Mesenchymal stem cell (in vitro differentiated cells and primary cell): ENCODE measurements around the gene SLC25A20. TPM values are rescaled to one million over a fixed set of nuclear protein-coding genes. Genes with fewer than 3 reads are reported as not detected.

Experiments
- DNase-seq: peaks from one replicate; pipeline ENCODE4 v3.0.0-alpha.2; 2013
- H2AFZ ChIP-seq: one replicate; pipeline ENCODE4 v1.6.1; 2013; ENCODE audit warnings: low read depth, mild to moderate bottlenecking, control low read depth, inconsistent platforms, low read length, moderate library complexity
- H2AK5ac ChIP-seq: 2 replicates; pipeline ENCODE4 v1.6.1; 2013; ENCODE audit warnings: low read length, moderate library complexity, mild to moderate bottlenecking, inconsistent platforms; ENCODE audit not compliant: severe bottlenecking
- H2BK120ac ChIP-seq: one replicate; pipeline ENCODE4 v1.6.1; 2013; ENCODE audit warnings: low read depth, mild to moderate bottlenecking, inconsistent platforms, low read length, moderate library complexity
- H2BK12ac ChIP-seq, 2 experiments: one replicate each; pipeline ENCODE4 v1.6.1; 2013; ENCODE audit warnings: inconsistent platforms in 2 of 2, low read length in 2 of 2, mild to moderate bottlenecking in 2 of 2, moderate library complexity in 2 of 2, control low read depth in 1 of 2
- H2BK15ac ChIP-seq: one replicate; pipeline ENCODE4 v1.6.1; 2013; ENCODE audit warnings: mild to moderate bottlenecking, low read depth, inconsistent platforms; ENCODE audit not compliant: poor library complexity, severe bottlenecking
- H2BK5ac ChIP-seq: 2 replicates; pipeline ENCODE4 v1.6.1; 2013; ENCODE audit warnings: low read depth, mild to moderate bottlenecking, low read length, control low read depth, inconsistent platforms; ENCODE audit not compliant: poor library complexity, severe bottlenecking
- H3K14ac ChIP-seq, 2 experiments: one replicate each; pipeline ENCODE4 v1.6.1; 2013; ENCODE audit warnings: inconsistent platforms in 2 of 2, low read length in 2 of 2, control low read depth in 1 of 2, mild to moderate bottlenecking in 1 of 2, moderate library complexity in 1 of 2
- H3K18ac ChIP-seq, 2 experiments: one replicate each; pipeline ENCODE4 v1.6.1; 2013; ENCODE audit warnings: inconsistent platforms in 2 of 2, low read length in 2 of 2, control low read depth in 1 of 2, low read depth in 1 of 2, mild to moderate bottlenecking in 1 of 2
- H3K23ac ChIP-seq, 2 experiments: one replicate each; pipeline ENCODE4 v1.6.1; 2013; ENCODE audit warnings: inconsistent platforms in 2 of 2, low read length in 2 of 2, mild to moderate bottlenecking in 2 of 2, moderate library complexity in 2 of 2, control low read depth in 1 of 2
- H3K27ac ChIP-seq: 2 replicates; pipeline ENCODE4 v1.5.1; 2013; ENCODE audit warnings: mild to moderate bottlenecking, moderate library complexity, low read length, control low read depth, inconsistent platforms; ENCODE audit not compliant: poor library complexity, severe bottlenecking
- H3K27me3 ChIP-seq, 2 experiments: 2 replicates each; pipeline versions ENCODE4 v1.6.1 to v1.7.0; 2013; ENCODE audit warnings: low read length in 2 of 2, mild to moderate bottlenecking in 2 of 2, moderate library complexity in 2 of 2, control low read depth in 1 of 2, inconsistent platforms in 1 of 2; ENCODE audit not compliant: control insufficient read depth in 1 of 2, insufficient read depth in 1 of 2
- H3K36me3 ChIP-seq, 2 experiments: 2 replicates each; pipeline versions ENCODE4 v1.6.1 to v1.7.0; 2013; ENCODE audit warnings: low read length in 2 of 2, control low read depth in 1 of 2, inconsistent platforms in 1 of 2, low read depth in 1 of 2, mild to moderate bottlenecking in 1 of 2; ENCODE audit not compliant: insufficient read depth in 2 of 2, control insufficient read depth in 1 of 2
- H3K4ac ChIP-seq, 2 experiments: one replicate each; pipeline ENCODE4 v1.6.1; 2013; ENCODE audit warnings: inconsistent platforms in 2 of 2, low read length in 2 of 2, mild to moderate bottlenecking in 2 of 2, moderate library complexity in 2 of 2, control low read depth in 1 of 2, low read depth in 1 of 2
- H3K4me1 ChIP-seq: 2 replicates; pipeline ENCODE4 v1.6.1; 2013; ENCODE audit warnings: low read depth, low read length, control low read depth; ENCODE audit not compliant: control insufficient read depth, insufficient read depth
- H3K4me2 ChIP-seq: 2 replicates; pipeline ENCODE4 v1.6.1; 2013; ENCODE audit warnings: low read length, mild to moderate bottlenecking, inconsistent platforms; ENCODE audit not compliant: poor library complexity, severe bottlenecking
- H3K4me3 ChIP-seq, 2 experiments: 2 replicates each; pipeline versions ENCODE4 v1.5.1 to v1.7.0; 2013; ENCODE audit warnings: low read length in 2 of 2, mild to moderate bottlenecking in 2 of 2, control low read depth in 1 of 2, low read depth in 1 of 2; ENCODE audit not compliant: insufficient read depth in 1 of 2
- H3K79me1 ChIP-seq: replicated peaks from 2 replicates; pipeline ENCODE4 v1.6.1; 2013; ENCODE audit warnings: mild to moderate bottlenecking, control low read depth, low read length, inconsistent platforms; ENCODE audit not compliant: poor library complexity, severe bottlenecking
- H3K9ac ChIP-seq: 2 replicates; pipeline ENCODE4 v1.7.0; 2013; ENCODE audit warnings: mild to moderate bottlenecking, low read length, moderate library complexity
- H3K9me3 ChIP-seq: 2 replicates; pipeline ENCODE4 v1.7.0; 2013; ENCODE audit warnings: mild to moderate bottlenecking, low read length; ENCODE audit not compliant: control insufficient read depth
- H4K8ac ChIP-seq: one replicate; pipeline ENCODE4 v1.6.1; 2013; ENCODE audit warnings: inconsistent platforms, mild to moderate bottlenecking, low read length, moderate library complexity
- H4K91ac ChIP-seq: one replicate; pipeline ENCODE4 v1.6.1; 2013; ENCODE audit warnings: mild to moderate bottlenecking, low read length, inconsistent platforms
- WGBS: methylation state at CpG from one replicate; pipeline ENCODE4 v1.1.7; 2013; ENCODE audit warnings: mixed read lengths; 5-methylcytosine and 5-hydroxymethylcytosine counted together
- polyA plus RNA-seq, 2 experiments: library from polyadenylated mRNA; stranded (reverse); fragments of 200-250 nt; gene quantifications; one replicate each; pipeline ENCODE4 v1.2.3, GENCODE V29; 2013

SLC25A20 gene
- 11.0 TPM for polyA plus RNA-seq (2013, experiment 1 of 2)
- polyA plus RNA-seq (2013, experiment 2 of 2) = 11.6 TPM

GRCh38 chr3:48898383-48899234, at the start of gene SLC25A20:
TSS of gene SLC25A20 (minus strand) at chr3:48898882. CDS start at chr3:48898794, 88 bp downstream.
- Histone ChIP-seq H2BK5ac (no peak within 1 kb of the TSS), H2BK15ac (peak within 1 kb of the TSS; percentile 74), H4K91ac (peak within 1 kb of the TSS; percentile 91), H2BK12ac (peak within 1 kb of the TSS in 1 of 2 experiments; percentile 73), H3K9me3 (no peaks in the 10 kb centered on the region), H3K9ac (peak within 1 kb of the TSS; percentile 87), H3K23ac (peak within 1 kb of the TSS in 1 of 2 experiments; percentile 77), H3K4ac (peak within 1 kb of the TSS in 1 of 2 experiments; percentile 73), H3K4me2 (peak within 1 kb of the TSS; percentile 69), H3K14ac (peak within 1 kb of the TSS in 1 of 2 experiments; percentile 87), H2AK5ac (no peak within 1 kb of the TSS), H2AFZ (peak within 1 kb of the TSS; percentile 95), H3K18ac (peak within 1 kb of the TSS; percentile 56 to 96), H3K36me3 (no peaks in the 10 kb centered on the region), H3K79me1 (peaks cover 6% of the 10 kb centered on the region), H3K27ac (peak within 1 kb of the TSS; percentile 7), H4K8ac (peak within 1 kb of the TSS; percentile 75), H3K4me1 (peaks cover 3% of the 10 kb centered on the region), H3K4me3 (peak within 1 kb of the TSS; percentile 88 to 94), H2BK120ac (no peak within 1 kb of the TSS), H3K27me3 (no peaks in the 10 kb centered on the region)
- DNase-seq = peak; percentile 82
- WGBS = 2% methylated on average over 54 of the region's 54 CpGs

- Histone ChIP-seq H2AK5ac (no peak overlapping the region), H3K36me3 (peaks cover 0 to 8% of the 10 kb centered on the region in 2 experiments), H3K9me3 (no peaks in the 10 kb centered on the region), H3K4me3 (no peak overlapping the region), H3K4ac (no peak overlapping the region), H3K18ac (no peak overlapping the region), H2BK12ac (no peak overlapping the region), H4K91ac (no peak overlapping the region), H3K9ac (no peak overlapping the region), H3K27me3 (no peaks in the 10 kb centered on the region), H2BK120ac (no peak overlapping the region), H3K27ac (no peak overlapping the region), H2BK15ac (no peak overlapping the region), H3K4me2 (no peak overlapping the region), H2AFZ (no peak overlapping the region), H4K8ac (no peak overlapping the region), H3K14ac (no peak overlapping the region), H2BK5ac (no peak overlapping the region), H3K4me1 (peaks cover 3% of the 10 kb centered on the region), H3K79me1 (peaks cover 27% of the 10 kb centered on the region), H3K23ac (no peak overlapping the region)
- DNase-seq = no peak
- WGBS = 90% methylated on average over 2 of the region's 4 CpGs
These were observed 47.3 kb upstream of the SLC25A20 start for GRCh38 chr3:48945891-48946549.

- no peak overlapping the region for H3K23ac ChIP-seq
- no peak overlapping the region for H2BK5ac ChIP-seq
- H3K9me3 ChIP-seq = no peaks in the 10 kb centered on the region
- H3K36me3 ChIP-seq = peaks cover 0 to 8% of the 10 kb centered on the region in 2 experiments
- H2AK5ac ChIP-seq = no peak overlapping the region
- 91% methylated on average over 2 of the region's 2 CpGs for WGBS
- no peak overlapping the region for H3K4ac ChIP-seq
- H3K4me3 ChIP-seq = no peak overlapping the region
- no peak overlapping the region for H3K27ac ChIP-seq
- no peak overlapping the region for H3K18ac ChIP-seq
- no peak overlapping the region for H4K91ac ChIP-seq
- H3K79me1 ChIP-seq = peaks cover 27% of the 10 kb centered on the region
- H2AFZ ChIP-seq = no peak overlapping the region
- H2BK120ac ChIP-seq = no peak overlapping the region
- H3K27me3 ChIP-seq = no peaks in the 10 kb centered on the region
- H3K4me2 ChIP-seq = no peak overlapping the region
- no peak overlapping the region for H3K9ac ChIP-seq
- H3K14ac ChIP-seq = no peak overlapping the region
- no peak overlapping the region for H2BK12ac ChIP-seq
- H4K8ac ChIP-seq = no peak overlapping the region
- H2BK15ac ChIP-seq = no peak overlapping the region
- peaks cover 3% of the 10 kb centered on the region for H3K4me1 ChIP-seq
- no peak for DNase-seq
These were observed 46.8 kb upstream of the SLC25A20 start for GRCh38 chr3:48945432-48945831.

GRCh38 chr3:48938689-48939088, 40.0 kb upstream of the SLC25A20 start:
- no peak overlapping the region for H2BK120ac ChIP-seq
- H3K79me1 ChIP-seq = peaks cover 11% of the 10 kb centered on the region
- peaks cover under 1 to 36% of the 10 kb centered on the region in 2 experiments for H3K36me3 ChIP-seq
- no peak overlapping the region for H4K8ac ChIP-seq
- H3K14ac ChIP-seq = no peak overlapping the region
- H3K9me3 ChIP-seq = no peaks in the 10 kb centered on the region
- H3K4me3 ChIP-seq = no peak overlapping the region
- H3K4ac ChIP-seq = no peak overlapping the region
- no peak overlapping the region for H3K23ac ChIP-seq
- H4K91ac ChIP-seq = no peak overlapping the region
- H2AFZ ChIP-seq = no peak overlapping the region
- no peaks in the 10 kb centered on the region for H3K27me3 ChIP-seq
- H3K27ac ChIP-seq = no peak overlapping the region
- H3K18ac ChIP-seq = no peak overlapping the region
- H3K9ac ChIP-seq = no peak overlapping the region
- no peak overlapping the region for H2AK5ac ChIP-seq
- no peak overlapping the region for H2BK15ac ChIP-seq
- H2BK5ac ChIP-seq = no peak overlapping the region
- no peak overlapping the region for H3K4me2 ChIP-seq
- 100% methylated on average over 3 of the region's 3 CpGs for WGBS
- no peak overlapping the region for H2BK12ac ChIP-seq
- DNase-seq = no peak
- H3K4me1 ChIP-seq = no peaks in the 10 kb centered on the region
